HG02884 (cell line): ENCODE data around the gene KIAA0319L.
A peak's percentile ranks its signal among the peaks of the same experiment; 100 is the strongest.
"Not testable (repeated sequence)": the region's sequence is repeated elsewhere in the genome, so short reads cannot be mapped to it uniquely, and the experiment has no call there.

Experiments
- ATAC-seq: cut with Tn5 transposase; IDR thresholded peaks from one replicate; pipeline ENCODE4 v1.9.1; 2021; ENCODE audit warnings: mild to moderate bottlenecking, moderate library complexity; ENCODE audit not compliant: unreplicated experiment

KIAA0319L gene

GRCh38 chr1:35557118-35557610, at the start of gene KIAA0319L:
Gene KIAA0319L, minus strand, starts transcription at chr1:35557403. Its CDS starts 2,912 bp downstream, at chr1:35554491.
- ATAC-seq: peak; percentile 71

- no peak for ATAC-seq
These were observed 48.6 kb upstream of the KIAA0319L start for GRCh38 chr1:35605867-35606182.

GRCh38 chr1:35605071-35605866, 48.1 kb upstream of the KIAA0319L start:
- ATAC-seq: no peak

- no peak for ATAC-seq
These were observed 46.7 kb upstream of the KIAA0319L start for GRCh38 chr1:35603941-35604340.

- ATAC-seq: no peak
These were observed 46.3 kb upstream of the KIAA0319L start for GRCh38 chr1:35603468-35603867.

GRCh38 chr1:35600593-35600992, 43.4 kb upstream of the KIAA0319L start:
- ATAC-seq: no peak

GRCh38 chr1:35599411-35599810, 42.2 kb upstream of the KIAA0319L start:
- no peak for ATAC-seq

- no peak for ATAC-seq
These were observed 41.7 kb upstream of the KIAA0319L start for GRCh38 chr1:35598895-35599294.

GRCh38 chr1:35597870-35598269, 40.7 kb upstream of the KIAA0319L start:
- ATAC-seq: no peak

GRCh38 chr1:35595684-35596083, 38.5 kb upstream of the KIAA0319L start:
- ATAC-seq: no peak

- ATAC-seq: no peak
These were observed 37.0 kb upstream of the KIAA0319L start for GRCh38 chr1:35594005-35594760.

GRCh38 chr1:35592991-35593769, 36.0 kb upstream of the KIAA0319L start:
- no peak for ATAC-seq

- no peak for ATAC-seq
These were observed 34.0 kb upstream of the KIAA0319L start for GRCh38 chr1:35591211-35591610.

GRCh38 chr1:35590476-35591040, 33.4 kb upstream of the KIAA0319L start:
- ATAC-seq: no peak

- ATAC-seq: no peak
These were observed 32.6 kb upstream of the KIAA0319L start for GRCh38 chr1:35589516-35590427.

GRCh38 chr1:35588197-35588910, 31.2 kb upstream of the KIAA0319L start:
- ATAC-seq: no peak

GRCh38 chr1:35587736-35588135, 30.5 kb upstream of the KIAA0319L start:
- no peak for ATAC-seq

GRCh38 chr1:35586808-35587207, 29.6 kb upstream of the KIAA0319L start:
- no peak for ATAC-seq

- not testable (repeated sequence) for ATAC-seq
These were observed 28.6 kb upstream of the KIAA0319L start for GRCh38 chr1:35585805-35586204.
